ENCODE measurements around the gene ZNF783. TPM values are rescaled to one million over a fixed set of nuclear protein-coding genes. Genes with fewer than 3 reads are reported as not detected.

Gene ZNF783
- total and polyA plus RNA-seq, 2 of the 8 experiments (the other 6 are each of a cell fraction or from before 2014, with no cell fraction given): 7.3 to 8.2 TPM

DNA sequence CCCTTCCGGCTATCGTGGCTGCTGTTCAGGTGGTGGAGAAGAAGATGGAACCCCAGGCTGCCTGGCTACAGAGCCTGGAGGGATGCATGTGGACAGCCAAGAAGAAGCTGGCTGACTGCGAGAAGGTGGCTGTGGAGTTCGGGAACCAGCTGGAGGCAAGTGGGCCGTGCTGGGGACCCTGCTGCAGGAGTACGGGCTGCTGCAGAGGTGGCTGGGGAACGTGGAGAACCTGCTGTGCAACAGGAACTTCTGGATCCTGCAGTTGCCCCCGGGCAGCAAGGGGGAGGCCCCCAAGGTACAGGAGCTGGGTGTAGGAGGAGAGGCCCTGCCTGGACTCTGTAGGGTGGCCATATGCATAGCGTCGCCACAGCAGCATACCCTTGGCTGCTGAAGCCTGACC, 25.6 kb downstream of the ZNF783 start:
- Histone ChIP-seq H3K36me3 (ENCODE audit: control insufficient read depth in 2 of 4, insufficient read depth in 4 of 4, low read length in 3 of 4) (no peaks in the 10 kb centered on the region), H3K79me1 (ENCODE audit: low read depth, low read length) (peaks cover 3% of the 10 kb centered on the region), H3K4ac (replicated peaks; ENCODE audit: insufficient read length, low read depth, low read length) (no peak overlapping the region), H3K18ac (ENCODE audit: extremely low read depth, low read length) (no peak overlapping the region), H2BK15ac (ENCODE audit: low read length) (no peak overlapping the region), H4K91ac (replicated peaks; ENCODE audit: insufficient read length, low read length) (no peak overlapping the region), H4K5ac (ENCODE audit: insufficient read length, low read depth, low read length) (no peak overlapping the region), H2AFZ (ENCODE audit: low read length) (no peak overlapping the region), H2BK20ac (ENCODE audit: low read length) (no peak overlapping the region), H3K9ac (replicated peaks in 1 of 4; ENCODE audit: extremely low read depth in 1 of 4, low read depth in 3 of 4, low read length in 3 of 4) (no peak overlapping the region), H3K79me2 (ENCODE audit: control insufficient read depth in 1 of 2, insufficient read depth in 2 of 2, low read length in 2 of 2) (no peaks in the 10 kb centered on the region), H3K14ac (ENCODE audit: insufficient read length) (no peak overlapping the region), H2BK120ac (replicated peaks; ENCODE audit: low read depth, low read length) (no peak overlapping the region), H2AK5ac (ENCODE audit: low read depth, low read length) (no peak overlapping the region), H3K23ac (ENCODE audit: insufficient read length) (no peak overlapping the region), H4K8ac (ENCODE audit: extremely low read depth, insufficient read depth, low read length) (no peak overlapping the region), H3K56ac (replicated peaks; ENCODE audit: insufficient read length, low read depth, low read length) (no peak overlapping the region), H3K23me2 (ENCODE audit: low read depth, low read length) (peaks cover 5% of the 10 kb centered on the region), H3K4me3 (ENCODE audit: extremely low read depth in 1 of 4, insufficient read depth in 2 of 4, low read depth in 3 of 4, low read length in 4 of 4) (no peak overlapping the region), H3K27ac (ENCODE audit: low read depth, low read length) (no peak overlapping the region), H3K27me3 (replicated peaks in 1 of 4; ENCODE audit: control insufficient read depth in 3 of 4, extremely low read depth in 1 of 4, insufficient read depth in 3 of 4, low read length in 3 of 4) (peaks cover 0 to 8% (median 4%) of the 10 kb centered on the region in 4 experiments; a peak in 3 of 7 replicates), H2BK5ac (ENCODE audit: low read depth, low read length) (no peak overlapping the region), H2BK12ac (ENCODE audit: low read depth, low read length) (no peak overlapping the region), H3K9me3 (ENCODE audit: insufficient read depth in 2 of 2, low read depth in 1 of 2, low read length in 1 of 2) (no peaks in the 10 kb centered on the region), H3K4me1 (replicated peaks in 1 of 4; ENCODE audit: control insufficient read depth in 3 of 4, insufficient read depth in 4 of 4, low read length in 3 of 4) (peaks cover 0 to 7% (median 4%) of the 10 kb centered on the region in 4 experiments; a peak in 5 of 7 replicates), H3K4me2 (ENCODE audit: insufficient read depth in 1 of 2, low read depth in 2 of 2, low read length in 2 of 2) (no peak overlapping the region), H4K20me1 (replicated peaks in 1 of 2; ENCODE audit: control insufficient read depth in 1 of 2, insufficient read depth in 2 of 2, low read length in 2 of 2) (peaks cover 0 to 3% of the 10 kb centered on the region in 2 experiments)
- CTCF ChIA-PET (ENCODE audit: partially characterized antibody): interaction anchor here (0.5 to 3.2 kb wide), 3 partner anchors 23 to 37 kb away, joined by 3 to 11 read pairs (median 5); no protein-coding TSS in a partner anchor
- 92% methylated on average over 10 of the region's 10 CpGs; no CpG with 5 or more reads in 1 of the 2 experiments for WGBS, 2 experiments (ENCODE audit: extremely low coverage in 1 of 2, insufficient coverage in 1 of 2, insufficient read length in 1 of 2, insufficient replicate concordance in 2 of 2, low coverage in 1 of 2, low lambda C conversion rate in 2 of 2, missing lambda C conversion rate in 1 of 2)
- POLR2A ChIA-PET (ENCODE audit: partially characterized antibody): interaction anchor here (0.9 kb wide), 1 partner anchor 22 kb away, joined by 3 read pairs; no protein-coding TSS in a partner anchor
- FAIRE-seq: no peak
- no peak for DNase-seq (ENCODE audit: low read depth in 1 of 2, low spot score in 2 of 2)
- TF ChIP-seq NANOG (IDR thresholded peaks at IDR 0.05; ENCODE audit: insufficient read depth, low read depth, low read length, poor library complexity, severe bottlenecking): no peak
- no peak for TF ChIP-seq SIRT6 (IDR thresholded peaks at IDR 0.05; ENCODE audit: low read length)
- TF ChIP-seq, protein P1, sequence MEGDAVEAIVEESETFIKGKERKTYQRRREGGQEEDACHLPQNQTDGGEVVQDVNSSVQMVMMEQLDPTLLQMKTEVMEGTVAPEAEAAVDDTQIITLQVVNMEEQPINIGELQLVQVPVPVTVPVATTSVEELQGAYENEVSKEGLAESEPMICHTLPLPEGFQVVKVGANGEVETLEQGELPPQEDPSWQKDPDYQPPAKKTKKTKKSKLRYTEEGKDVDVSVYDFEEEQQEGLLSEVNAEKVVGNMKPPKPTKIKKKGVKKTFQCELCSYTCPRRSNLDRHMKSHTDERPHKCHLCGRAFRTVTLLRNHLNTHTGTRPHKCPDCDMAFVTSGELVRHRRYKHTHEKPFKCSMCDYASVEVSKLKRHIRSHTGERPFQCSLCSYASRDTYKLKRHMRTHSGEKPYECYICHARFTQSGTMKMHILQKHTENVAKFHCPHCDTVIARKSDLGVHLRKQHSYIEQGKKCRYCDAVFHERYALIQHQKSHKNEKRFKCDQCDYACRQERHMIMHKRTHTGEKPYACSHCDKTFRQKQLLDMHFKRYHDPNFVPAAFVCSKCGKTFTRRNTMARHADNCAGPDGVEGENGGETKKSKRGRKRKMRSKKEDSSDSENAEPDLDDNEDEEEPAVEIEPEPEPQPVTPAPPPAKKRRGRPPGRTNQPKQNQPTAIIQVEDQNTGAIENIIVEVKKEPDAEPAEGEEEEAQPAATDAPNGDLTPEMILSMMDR (IDR thresholded peaks at IDR 0.05; ENCODE audit: control extremely low read depth in 1 of 3, insufficient read depth in 1 of 3, low read depth in 1 of 3, low read length in 3 of 3): no peak
- no peak for TF ChIP-seq EZH2 (IDR thresholded peaks at IDR 0.05; ENCODE audit: low read depth, low read length, severe bottlenecking)
- no peak for TF ChIP-seq SIN3A (conservative IDR thresholded peaks at IDR 0.05 in 1 of 2, IDR thresholded peaks at IDR 0.05 in 1 of 2; ENCODE audit: low read depth in 1 of 2, low read length in 2 of 2)
- TF ChIP-seq SP1 (IDR thresholded peaks at IDR 0.05; ENCODE audit: low read depth, low read length): no peak
- TF ChIP-seq SP2 (IDR thresholded peaks at IDR 0.05; ENCODE audit: low read length): no peak
- TF ChIP-seq CEBPB (IDR thresholded peaks at IDR 0.05; ENCODE audit: low read depth, low read length): no peak
- TF ChIP-seq EP300 (IDR thresholded peaks at IDR 0.05; ENCODE audit: borderline replicate concordance in 1 of 2, low read depth in 2 of 2, low read length in 2 of 2): no peak
- TF ChIP-seq CBX5 (IDR thresholded peaks at IDR 0.05; ENCODE audit: low read depth, low read length): no peak
- TF ChIP-seq CHD1 (IDR thresholded peaks at IDR 0.05; ENCODE audit: low read depth, low read length): no peak

Data from H1 (cell line).